Fibroblast of skin of back (primary cell): ENCODE results near the gene TNS1.

Experiments
- DNase-seq: peaks from one replicate; pipeline ENCODE4 v3.0.0-alpha.2; 2013

The TNS1 gene

DNA sequence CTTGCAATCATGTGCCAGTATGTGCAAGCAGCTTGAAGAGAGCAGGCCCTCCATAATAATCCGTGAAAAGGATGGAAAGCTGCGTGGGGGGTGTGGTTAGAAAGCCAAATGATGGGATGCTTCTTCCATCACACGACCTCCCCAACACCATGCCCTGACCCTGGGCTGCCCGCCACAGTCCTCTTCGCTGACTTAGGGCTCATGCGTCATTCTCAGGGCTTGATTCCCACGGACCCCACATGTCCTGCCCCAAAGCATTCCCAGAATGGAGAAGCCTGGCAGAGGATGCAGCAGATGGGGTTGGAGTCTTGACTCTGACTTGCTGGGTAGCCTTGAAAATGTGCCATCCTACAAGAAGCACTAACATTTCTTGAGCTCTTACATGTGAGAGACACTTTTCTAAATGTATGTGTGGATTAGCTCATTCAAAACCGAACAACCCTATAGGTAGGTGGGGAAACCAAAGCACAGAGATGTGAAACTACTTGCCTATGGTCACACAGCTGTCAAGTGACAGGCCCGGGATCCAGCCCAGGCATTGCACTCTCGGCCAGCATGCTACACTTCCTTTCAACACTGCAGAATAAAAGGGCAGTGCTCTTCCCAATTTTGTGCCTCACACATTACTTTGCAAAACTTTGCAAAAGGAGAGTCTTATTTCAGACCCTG, 3.7 kb downstream of the TNS1 start:
- no peak for DNase-seq

DNA sequence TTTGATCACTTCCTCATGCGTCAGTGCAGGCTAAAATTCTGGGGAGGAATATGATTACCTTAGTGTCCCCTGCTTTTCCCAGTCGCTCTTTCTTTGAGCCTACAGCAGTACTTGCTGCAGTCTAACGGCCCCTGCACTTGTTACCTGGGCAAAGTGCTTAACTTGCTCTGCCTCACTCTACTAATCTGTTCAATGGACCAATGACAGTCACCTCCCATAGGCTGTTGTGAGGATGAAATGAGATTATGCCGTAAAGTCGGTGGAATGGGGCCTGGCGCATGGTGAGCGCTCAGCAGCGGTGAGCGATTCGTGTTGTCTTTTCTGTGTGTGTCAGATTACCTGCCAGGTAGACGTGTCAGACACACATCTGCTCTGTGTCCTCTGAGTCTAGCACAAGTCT, 5.3 kb downstream of the TNS1 start:
- no peak for DNase-seq

DNA sequence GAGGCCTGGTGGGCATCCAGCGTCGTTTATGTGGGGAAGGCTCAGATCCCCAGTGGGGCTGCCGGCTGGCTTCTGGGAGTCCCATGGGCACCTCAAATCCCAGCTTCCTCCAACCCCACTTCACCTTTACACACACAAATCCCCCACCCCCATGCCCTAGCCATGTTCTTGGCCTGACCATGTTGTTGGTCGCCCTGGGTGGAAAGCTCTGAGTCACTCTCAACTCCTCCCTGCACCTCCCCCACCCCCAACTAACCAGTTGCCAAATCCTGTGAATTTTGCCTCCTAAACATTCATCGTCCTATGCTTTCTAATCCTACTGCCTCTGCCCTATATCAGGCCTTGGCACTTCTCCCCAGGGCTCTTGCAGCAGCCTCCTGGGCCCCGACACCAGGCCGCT, 6.4 kb downstream of the TNS1 start:
- peak; percentile 88 for DNase-seq

DNA sequence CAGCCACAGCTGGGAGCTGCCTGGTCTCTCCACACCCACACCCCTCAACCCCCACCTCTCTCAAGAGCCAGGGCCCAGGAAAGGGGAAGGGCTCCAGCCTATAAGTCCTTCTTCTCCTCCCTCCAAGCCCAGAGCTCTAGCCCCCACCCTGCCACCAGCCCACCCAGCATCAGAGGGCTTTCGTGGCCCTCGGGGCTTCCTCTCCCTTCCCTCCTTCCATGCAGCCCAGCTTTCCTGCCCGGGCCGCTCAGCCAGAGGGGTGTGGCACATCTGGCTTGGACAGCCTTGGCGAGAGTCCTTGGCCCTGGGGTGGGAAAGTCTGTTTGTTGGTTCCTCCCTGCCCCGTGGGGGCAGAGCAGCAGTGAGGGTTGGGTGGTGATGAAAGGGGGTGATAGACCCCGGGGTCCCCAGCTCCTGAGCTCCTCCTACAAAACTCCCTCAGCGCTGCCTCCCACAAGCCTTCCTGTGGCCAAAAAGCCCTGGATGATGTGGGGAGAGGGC, 7.0 kb downstream of the TNS1 start:
- peak; percentile 64 for DNase-seq

DNA sequence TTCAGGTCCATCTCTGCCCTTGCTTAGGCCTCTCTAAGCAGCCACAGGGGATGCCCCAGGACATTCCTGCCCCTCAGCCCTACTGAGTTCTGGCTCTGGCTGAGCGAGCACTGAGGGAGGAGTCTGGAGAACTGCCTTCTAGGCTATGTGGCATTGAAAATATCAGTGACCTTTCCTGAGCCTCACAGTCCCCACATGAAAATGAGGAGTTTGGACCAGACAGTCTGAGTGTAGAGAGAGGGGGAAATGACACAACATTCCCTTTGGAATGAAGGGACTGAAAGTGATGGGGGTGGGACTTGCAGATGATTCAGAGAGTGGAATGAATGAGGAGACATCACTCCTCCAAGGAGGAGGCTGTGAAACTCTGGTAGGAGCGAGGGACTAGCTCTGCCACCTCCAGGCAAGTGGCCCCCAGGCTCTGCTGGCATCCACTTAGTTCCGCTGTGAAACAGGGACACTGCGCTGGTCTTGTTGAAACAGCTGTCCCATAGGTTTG, 8.0 kb downstream of the TNS1 start:
- DNase-seq = peak; percentile 97

DNA sequence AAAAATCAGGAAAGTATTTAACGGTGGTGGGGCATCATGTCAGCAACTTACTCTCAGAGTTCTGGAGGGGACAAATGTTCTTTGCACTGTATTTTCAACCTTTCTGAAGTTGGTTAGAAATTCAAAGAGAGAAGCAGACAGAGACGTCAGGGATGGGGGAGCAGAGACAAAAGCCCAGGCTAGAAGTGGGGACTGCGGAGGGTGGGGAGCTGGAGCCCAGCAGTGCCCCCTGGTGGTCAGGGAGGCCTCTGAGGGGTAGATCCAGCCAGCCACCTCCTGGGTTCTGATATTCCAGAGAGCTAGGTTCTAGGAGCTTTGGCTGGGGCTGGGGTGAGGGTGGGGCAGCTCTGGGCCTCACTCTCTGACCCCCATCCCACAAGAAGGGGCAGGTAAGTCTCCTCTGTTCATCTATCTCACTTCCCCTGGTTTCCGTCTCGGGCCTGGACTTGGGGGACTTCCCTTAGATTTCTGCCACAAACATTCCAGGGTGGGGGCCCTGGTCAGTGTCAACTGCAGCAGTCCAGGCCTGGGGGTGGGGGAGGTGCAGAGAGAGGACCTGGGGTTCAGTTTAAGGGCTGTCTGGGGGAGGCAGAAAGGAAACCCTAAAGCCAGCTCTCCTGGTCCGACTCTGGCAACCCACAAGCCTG, 8.9 kb downstream of the TNS1 start:
- DNase-seq = peak; percentile 40

DNA sequence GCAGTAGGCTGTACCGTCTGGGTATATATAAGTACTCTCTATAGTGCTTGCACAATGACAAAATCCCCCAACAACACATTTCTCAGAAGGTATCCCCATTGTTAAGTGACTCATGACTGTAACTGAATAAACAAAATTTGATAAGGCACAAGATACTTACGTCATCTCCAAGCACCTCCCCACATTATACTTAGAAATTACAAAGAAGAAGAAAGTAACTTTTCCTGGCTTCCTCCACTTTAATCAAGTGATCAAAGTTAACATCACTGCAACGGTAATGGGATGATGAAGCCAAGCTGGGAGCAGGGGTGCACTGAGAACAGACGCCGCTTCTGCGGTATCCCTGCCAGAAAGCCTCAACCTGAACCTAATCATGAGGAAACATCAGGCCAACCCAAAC, 9.7 kb downstream of the TNS1 start:
- peak; percentile 27 for DNase-seq

DNA sequence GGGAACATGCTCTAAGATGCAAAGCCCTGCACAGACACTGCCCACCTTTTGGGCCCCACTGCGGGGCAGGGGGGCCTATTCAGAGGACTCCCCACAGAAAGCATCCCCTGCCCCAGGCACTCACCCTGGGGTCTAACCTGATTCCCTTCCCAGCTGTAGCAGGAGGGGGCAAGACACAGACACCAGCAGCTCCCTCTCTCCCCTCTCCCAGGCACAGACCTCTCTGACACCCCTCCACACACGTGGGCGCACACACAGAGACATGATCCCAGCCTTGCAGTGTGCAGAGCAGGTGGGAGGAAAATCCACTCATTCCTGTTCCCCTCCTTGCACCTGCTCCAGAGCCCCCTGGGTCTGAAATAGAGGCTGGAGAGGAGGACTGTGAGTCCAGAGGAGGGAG, 10.7 kb downstream of the TNS1 start:
- no peak for DNase-seq

DNA sequence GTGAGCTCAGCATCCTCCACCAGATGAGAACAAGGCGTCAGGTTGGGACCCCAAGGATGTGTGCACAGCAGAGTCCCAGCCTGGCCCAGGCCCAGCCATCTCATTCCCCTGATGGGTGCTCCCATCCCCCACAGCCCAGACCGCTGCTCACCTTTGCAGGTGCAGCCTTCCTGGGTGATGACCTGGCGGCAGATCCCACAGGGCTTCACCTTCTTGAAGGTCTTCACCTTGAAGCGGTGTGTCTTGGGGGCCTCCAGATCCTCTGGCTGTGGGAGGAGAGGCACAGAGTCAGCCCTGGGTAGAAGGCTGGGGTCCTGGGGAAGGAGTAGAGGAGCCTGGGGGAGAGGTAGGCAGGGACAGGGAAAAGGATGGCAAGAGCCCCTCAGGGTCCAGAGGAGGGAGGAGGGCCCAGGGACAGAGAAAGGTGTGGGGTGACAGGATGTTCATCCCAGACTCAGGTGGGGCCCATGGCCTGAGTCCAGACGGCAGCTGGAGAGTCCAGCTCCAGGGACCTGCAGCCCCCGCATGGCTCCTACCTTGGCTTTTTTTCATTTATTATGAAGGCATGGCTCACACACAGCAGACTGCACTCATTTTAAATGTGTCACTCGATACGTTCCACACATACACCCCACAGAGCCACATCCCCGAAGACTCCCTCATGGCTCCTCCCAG, 11.9 kb downstream of the TNS1 start:
- no peak for DNase-seq

DNA sequence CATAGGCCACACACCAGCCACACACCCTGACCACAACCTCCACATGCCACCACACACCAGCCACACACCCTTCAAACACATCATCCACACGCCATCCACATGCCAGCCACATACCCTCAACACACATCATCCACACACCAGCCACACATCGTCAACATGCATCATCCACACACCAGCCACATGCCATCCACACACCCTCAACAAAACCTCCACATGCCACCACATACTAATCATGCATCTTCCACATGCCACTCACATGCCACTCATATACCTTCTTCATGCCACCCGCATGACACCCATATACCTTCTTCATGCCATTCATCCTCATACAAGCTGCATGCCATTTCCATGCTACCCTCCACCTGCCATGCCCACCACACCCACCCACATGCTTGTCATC, 12.4 kb downstream of the TNS1 start:
- DNase-seq = no peak

DNA sequence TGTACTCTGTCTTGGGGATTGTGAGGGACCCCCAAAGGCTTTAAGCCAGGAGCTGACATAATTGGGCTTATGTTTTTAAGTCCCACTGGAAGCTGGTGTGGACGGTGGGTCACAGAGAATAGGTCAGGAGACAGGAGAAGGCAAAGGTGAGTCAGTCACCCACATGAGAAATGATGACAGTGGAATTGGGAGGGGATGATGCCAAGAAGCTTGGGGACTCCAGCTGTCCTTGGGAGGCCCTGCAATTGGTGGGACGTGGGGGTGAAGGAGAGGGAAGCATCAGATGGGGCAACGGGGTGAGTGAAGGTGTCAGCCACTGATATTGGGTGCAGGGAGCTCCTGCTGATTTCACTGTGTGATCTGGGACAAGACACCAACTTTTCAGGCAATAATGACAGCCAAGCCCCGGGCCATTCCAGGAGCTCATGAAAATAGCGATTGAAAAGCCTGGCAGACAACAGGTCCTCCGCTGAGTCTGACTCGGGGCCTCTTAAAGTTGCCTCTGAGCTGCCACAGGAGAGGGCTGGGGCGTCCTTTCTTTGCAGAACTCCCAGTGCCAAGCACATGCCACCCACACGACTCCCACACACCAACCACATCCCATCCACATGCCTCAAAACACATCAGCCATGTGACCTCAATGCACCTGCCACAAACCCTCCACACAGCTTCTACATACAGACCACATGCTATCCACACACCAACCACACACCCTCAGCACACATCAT, 13.4 kb downstream of the TNS1 start:
- DNase-seq = no peak

DNA sequence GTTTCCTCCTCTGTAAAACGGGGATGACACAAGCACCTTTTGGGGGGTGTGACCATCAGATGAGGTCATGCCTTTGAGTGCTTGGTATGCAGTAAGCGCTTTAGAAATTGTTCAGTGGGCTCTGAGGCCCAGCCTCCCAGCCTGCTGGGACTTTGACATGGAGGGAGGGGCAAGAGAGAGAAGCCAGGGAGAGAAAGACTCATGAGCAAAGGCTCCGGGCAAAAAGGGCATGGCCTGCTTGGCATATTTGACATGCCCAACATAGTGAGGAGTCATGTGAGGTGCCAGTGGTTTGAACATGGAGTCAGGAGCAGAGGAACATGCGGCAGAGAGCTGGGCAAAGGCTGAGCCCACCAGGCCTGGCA, 14.0 kb downstream of the TNS1 start:
- peak; percentile 74 for DNase-seq

DNA sequence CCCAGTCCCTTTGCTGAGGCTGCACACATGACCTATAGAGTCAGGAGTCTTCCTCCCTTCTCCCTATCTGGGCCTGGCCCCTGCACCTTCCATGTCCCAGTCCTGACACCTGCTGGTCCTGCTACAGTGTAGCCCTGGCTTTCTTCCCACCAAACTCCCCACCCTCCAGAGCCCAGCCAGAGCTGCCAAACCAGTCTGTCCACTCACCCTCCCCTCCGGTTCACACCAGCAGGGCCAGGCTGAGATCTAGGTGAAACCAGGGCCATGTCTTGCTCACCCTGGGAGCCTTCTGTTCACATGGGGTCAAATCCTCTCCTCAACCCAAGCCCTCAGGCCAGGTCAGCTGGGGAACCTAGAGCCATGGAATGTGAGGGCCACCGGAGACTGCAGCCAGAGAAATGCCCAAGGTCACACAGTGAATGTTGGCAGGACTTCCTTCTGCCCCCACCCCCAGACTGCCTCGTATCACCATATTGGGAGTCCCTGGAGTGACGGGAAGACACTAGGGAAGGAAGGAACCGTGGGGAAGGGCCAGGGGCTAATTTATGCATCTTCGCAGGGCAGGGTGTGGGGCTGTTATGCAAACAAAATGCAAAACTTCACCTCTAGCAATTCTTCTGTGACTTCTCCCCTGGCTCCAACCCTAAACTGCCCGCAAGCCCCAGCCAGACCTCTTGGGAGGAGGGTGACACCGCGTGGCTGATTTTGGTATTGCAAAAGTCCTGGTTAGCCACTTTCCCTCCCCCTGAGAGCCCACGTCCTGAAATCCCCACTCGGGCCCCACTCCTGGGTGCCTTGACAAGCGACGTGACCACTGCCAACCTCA, 14.6 kb downstream of the TNS1 start:
- DNase-seq = peak; percentile 73

DNA sequence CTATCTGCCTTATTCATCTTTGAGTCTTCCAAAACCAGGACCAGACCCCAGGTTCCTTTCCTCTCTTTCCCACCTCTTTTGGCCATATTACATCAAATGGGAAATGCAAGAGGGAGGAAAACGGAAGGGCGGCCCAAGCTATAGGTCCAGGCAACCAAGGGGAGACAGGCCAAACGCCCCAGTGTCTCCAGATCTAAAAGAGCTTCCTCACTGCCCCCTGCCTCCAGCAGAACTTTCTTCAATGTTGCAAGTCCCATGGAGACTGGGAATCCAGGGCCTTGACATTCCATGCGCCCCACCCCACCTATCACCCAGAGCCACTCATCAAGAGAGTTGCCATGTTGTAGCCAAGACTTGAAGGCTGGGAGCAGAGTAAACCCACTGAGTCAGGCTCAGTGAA, 15.4 kb downstream of the TNS1 start:
- DNase-seq = no peak

DNA sequence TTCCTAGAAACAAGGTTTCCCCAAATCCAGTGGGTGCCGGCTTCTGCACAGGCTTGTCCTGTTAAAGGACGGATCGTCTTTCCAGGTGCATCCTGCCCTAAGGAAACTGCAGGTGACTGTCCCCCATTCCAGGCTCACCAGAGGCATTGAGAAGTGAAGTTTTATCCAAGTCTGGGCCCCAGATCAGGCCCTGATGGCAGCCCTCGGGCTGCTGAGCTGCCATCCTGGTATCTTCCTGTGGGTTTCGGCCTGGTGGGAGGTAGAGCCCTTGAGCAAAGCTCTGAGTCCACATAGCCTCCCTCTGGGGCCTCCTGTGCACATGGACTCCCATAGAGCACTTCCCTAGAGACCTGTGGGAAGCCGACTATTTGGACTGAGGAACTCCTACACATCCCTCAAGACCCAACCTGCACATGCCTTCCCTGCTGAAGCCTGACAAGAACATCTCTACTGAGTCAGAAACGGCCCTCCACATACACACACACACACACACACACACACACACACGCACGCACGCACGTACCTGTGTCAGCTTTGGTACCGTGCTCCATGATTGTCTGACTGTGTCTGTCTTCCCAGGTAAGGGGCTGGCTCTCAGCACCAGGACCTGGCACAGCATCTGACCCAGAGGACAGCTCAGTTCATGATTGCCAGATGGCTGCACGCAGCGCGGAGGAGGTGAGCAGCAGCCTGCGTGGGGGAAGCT, 16.4 kb downstream of the TNS1 start:
- DNase-seq = no peak

DNA sequence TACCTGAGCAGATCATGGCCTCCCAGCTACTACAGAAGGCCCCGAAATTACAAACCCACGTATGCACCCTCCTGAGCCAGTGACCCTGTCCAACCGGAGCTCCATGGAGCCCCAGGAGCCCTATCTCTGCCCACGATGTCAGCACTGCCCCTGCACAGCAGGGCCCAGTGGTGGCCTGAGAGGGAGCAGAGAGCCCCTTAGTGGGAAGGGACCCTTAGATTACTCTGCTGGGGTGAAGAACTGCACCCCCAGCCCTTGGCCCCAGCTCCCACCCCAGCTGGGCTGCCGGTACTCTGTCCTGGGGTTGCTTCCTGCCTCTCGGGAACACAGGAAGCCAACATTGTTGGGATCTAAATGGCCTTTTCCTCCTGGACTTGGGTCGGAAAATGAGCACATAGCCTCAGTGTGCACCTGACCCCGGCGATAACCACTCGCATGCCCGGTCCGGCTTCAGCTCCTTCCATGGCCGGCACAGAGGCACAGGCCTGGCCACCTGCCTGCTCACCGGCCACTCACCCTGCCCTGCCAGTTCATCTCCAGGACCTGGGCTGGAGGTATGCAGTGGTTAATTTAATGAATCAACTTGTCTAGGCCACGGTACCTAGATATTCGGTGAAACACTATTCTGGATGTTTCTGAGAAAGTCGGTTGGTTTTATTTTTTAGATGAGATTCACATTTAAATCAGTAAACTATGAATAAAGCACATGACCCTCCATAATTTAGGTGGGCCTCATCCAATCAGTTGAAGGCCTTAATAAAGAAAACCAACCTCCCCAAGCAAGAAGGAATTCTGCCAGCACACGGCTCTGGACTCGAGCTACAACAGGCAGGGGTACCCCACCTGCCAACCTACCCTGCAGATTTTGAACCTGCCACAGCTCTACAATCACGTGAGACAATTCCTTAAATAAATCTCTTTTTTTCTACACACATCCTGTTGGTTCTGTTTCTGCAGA, 19.2 kb downstream of the TNS1 start:
- no peak for DNase-seq

DNA sequence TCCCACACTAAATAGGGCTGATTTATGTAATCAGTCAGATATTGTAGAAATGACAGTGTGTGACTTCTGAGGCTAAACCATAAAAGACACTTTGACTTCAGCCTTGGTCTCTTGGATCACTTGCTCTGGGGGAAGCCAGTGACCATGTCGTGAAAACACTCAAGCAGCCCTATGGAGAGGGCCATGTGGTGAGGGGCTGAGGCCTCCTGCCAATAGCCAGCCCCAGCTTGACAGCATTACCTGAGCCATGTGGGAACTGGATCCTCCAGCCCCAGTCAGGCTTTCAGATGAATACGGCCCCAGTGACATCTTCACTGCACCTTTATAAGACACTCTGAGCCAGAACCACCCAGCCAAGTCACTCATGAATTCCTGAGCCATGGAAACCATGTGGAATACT, 20.8 kb downstream of the TNS1 start:
- no peak for DNase-seq

DNA sequence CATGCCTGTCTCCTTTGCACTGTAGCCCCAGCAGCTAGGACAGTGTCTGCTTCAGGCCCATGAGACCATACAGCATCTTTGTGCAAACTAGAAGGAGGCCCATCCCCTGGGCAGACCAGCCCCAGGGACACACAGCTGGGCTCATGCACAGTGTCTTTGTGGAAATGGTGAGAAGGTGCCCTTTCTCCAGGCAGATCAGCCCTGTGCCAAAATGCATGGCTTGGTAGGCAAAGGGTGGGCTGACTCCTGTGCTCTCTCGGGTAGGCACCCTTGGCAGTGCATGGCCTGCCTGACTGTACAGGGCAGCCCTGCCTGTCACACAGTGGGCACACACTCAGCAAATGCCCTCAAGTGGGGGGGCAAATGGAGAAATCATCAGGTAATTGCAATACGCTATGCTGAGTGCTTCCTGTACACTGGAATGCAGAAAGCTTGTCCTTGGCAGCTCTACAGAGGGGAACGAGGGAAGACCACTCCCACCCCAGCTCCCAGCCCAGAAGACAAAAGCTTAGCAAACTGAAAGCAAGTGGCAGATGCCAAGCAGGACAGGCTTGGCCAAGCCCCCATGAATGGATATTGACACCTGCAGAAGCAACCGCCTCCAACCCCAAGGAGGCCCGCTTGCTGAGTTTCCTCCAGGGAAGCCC, 21.6 kb downstream of the TNS1 start:
- DNase-seq = no peak

DNA sequence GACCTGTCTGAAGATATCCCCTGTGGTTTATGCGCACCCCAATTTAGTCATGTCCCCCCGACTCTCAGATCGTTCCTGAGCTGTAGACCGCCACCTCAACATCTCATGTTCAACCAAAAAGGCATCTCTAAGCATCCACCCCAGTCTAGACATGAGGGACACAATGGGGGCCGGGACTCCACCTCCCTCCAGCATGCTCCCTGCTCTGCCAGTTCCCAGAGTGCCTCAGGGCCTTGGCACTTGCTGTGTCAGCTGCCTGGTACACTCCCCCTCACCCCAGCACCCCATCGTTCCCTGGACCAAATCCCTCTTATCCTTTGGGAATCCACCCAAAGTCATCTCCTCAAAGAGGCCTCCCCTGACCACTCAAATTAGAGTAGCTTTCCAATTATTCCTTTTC, 22.2 kb downstream of the TNS1 start:
- no peak for DNase-seq

DNA sequence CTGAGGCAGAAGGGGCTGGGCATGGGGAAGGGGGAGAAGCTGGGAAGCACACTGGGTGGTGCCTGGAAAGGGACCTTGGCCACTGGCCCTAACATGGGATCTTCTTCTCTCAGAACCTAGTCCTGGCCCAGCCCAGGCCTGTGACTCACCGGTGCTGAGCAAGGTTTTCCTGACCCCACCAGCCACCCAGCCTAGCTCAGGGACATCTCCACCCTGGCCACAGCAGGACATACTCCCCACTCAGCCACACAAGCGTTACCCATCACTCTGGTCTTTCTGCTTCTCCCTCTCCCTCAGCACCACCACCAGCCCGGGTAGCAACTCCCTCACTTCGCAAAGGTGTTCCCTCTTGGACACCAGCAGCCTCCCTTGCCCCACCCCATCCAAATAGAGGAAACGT, 22.8 kb downstream of the TNS1 start:
- DNase-seq = peak; percentile 51
